Measurements from ENCODE around the gene GFRA4.

GRCh38 chr20:3674447-3674846 lies 11.2 kb upstream of the GFRA4 start:
- TF ChIP-seq MAX (IDR thresholded peaks at IDR 0.05) = no peak
- no peak for TF ChIP-seq POLR2A (IDR thresholded peaks at IDR 0.05; ENCODE audit: low read length)
- no peak for TF ChIP-seq CTCF (IDR thresholded peaks at IDR 0.05)
- TF ChIP-seq PBX3 (IDR thresholded peaks at IDR 0.05) = no peak
- no peak for TF ChIP-seq ELK1 (IDR thresholded peaks at IDR 0.05; ENCODE audit: low read depth, low read length)
- TF ChIP-seq EHMT2 (IDR thresholded peaks at IDR 0.05; ENCODE audit: low read depth) = no peak
- TF ChIP-seq EP300 (IDR thresholded peaks at IDR 0.05) = no peak
- no peak for TF ChIP-seq MAZ (IDR thresholded peaks at IDR 0.05; ENCODE audit: borderline replicate concordance, low read depth, low read length)
